ENCODE results near the gene CTIF. TPM values are rescaled to one million over a fixed set of nuclear protein-coding genes. Genes with fewer than 3 reads are reported as not detected.
A peak's percentile ranks its signal among the peaks of the same experiment; 100 is the strongest.

Gene CTIF
- polyA plus RNA-seq, 3 donors = 0.38 to 8.7 (median 1.2) TPM

- Mint-ChIP-seq H3K27me3 (ENCODE audit: low read depth in 3 of 3) (peaks cover 0 to 3% (median 0%) of the 10 kb centered on the region in 3 donors), H3K4me3 (no peak overlapping the region), H3K27ac (no peak overlapping the region), H3K36me3 (peaks cover 4% of the 10 kb centered on the region in 2 donors), H3K9me3 (peaks cover 4 to 15% (median 7%) of the 10 kb centered on the region in 7 donors), H3K4me1 (peaks cover 19% of the 10 kb centered on the region)
- no peak overlapping the region for H2AFZ ChIP-seq (ENCODE audit: insufficient read depth, low read depth, low read length, poor library complexity, severe bottlenecking)
- no peak for TF ChIP-seq CTCF (IDR thresholded peaks at IDR 0.05)
- no peak for DNase-seq
- H3K9me3 ChIP-seq (replicated peaks in 1 of 2; ENCODE audit: control insufficient read depth in 1 of 2, insufficient read depth in 1 of 2, low read length in 2 of 2) = no peaks in the 10 kb centered on the region
- intact Hi-C loops (cut with micrococcal nuclease) = no loop called here
- no peaks in the 10 kb centered on the region for H3K79me2 ChIP-seq (ENCODE audit: insufficient read depth, low read length)
- no peak overlapping the region for H3K4me3 ChIP-seq (replicated peaks in 1 of 3; ENCODE audit: low read depth in 2 of 3, low read length in 3 of 3)
- no peaks in the 10 kb centered on the region for H3K36me3 ChIP-seq (replicated peaks in 1 of 2; ENCODE audit: control insufficient read depth in 1 of 2, insufficient read depth in 2 of 2, low read length in 2 of 2)
- WGBS (ENCODE audit: insufficient coverage) = 76% methylated on average over 6 of the region's 10 CpGs
- peaks cover 38% of the 10 kb centered on the region for H4K20me1 ChIP-seq (ENCODE audit: insufficient read depth, low read length)
- H3K4me2 ChIP-seq (replicated peaks; ENCODE audit: extremely low read depth, low read length, poor library complexity, severe bottlenecking) = no peak overlapping the region
- peaks cover 0 to 13% of the 10 kb centered on the region in 2 donors for H3K4me1 ChIP-seq (ENCODE audit: control insufficient read depth in 1 of 2, insufficient read depth in 2 of 2, low read length in 2 of 2)
- H3K9ac ChIP-seq (ENCODE audit: insufficient read depth, low read length, poor library complexity, severe bottlenecking) = no peak overlapping the region
- no peaks in the 10 kb centered on the region for H3K27me3 ChIP-seq (ENCODE audit: control insufficient read depth in 2 of 2, insufficient read depth in 2 of 2, low read length in 2 of 2)
- no peak overlapping the region for H3K27ac ChIP-seq (ENCODE audit: low read depth in 1 of 2, low read length in 2 of 2)
These were observed 26.3 kb downstream of the CTIF start for GRCh38 chr18:48565105-48565504.

GRCh38 chr18:48566589-48566988 is 27.8 kb downstream of the CTIF start:
- Histone ChIP-seq H3K4me1 (ENCODE audit: control insufficient read depth in 1 of 2, insufficient read depth in 2 of 2, low read length in 2 of 2) (peaks cover under 1 to 15% of the 10 kb centered on the region in 2 donors), H3K79me2 (ENCODE audit: insufficient read depth, low read length) (no peaks in the 10 kb centered on the region), H3K27me3 (ENCODE audit: control insufficient read depth in 2 of 2, insufficient read depth in 2 of 2, low read length in 2 of 2) (no peaks in the 10 kb centered on the region), H3K36me3 (replicated peaks in 1 of 2; ENCODE audit: control insufficient read depth in 1 of 2, insufficient read depth in 2 of 2, low read length in 2 of 2) (no peaks in the 10 kb centered on the region), H3K27ac (ENCODE audit: low read depth in 1 of 2, low read length in 2 of 2) (no peak overlapping the region), H3K9me3 (replicated peaks in 1 of 2; ENCODE audit: control insufficient read depth in 1 of 2, insufficient read depth in 1 of 2, low read length in 2 of 2) (no peaks in the 10 kb centered on the region), H3K9ac (ENCODE audit: insufficient read depth, low read length, poor library complexity, severe bottlenecking) (no peak overlapping the region), H2AFZ (ENCODE audit: insufficient read depth, low read depth, low read length, poor library complexity, severe bottlenecking) (no peak overlapping the region), H3K4me3 (replicated peaks in 1 of 3; ENCODE audit: low read depth in 2 of 3, low read length in 3 of 3) (no peak overlapping the region), H4K20me1 (ENCODE audit: insufficient read depth, low read length) (peaks cover 38% of the 10 kb centered on the region), H3K4me2 (replicated peaks; ENCODE audit: extremely low read depth, low read length, poor library complexity, severe bottlenecking) (no peak overlapping the region)
- intact Hi-C loops (cut with micrococcal nuclease) = no loop called here
- TF ChIP-seq CTCF (IDR thresholded peaks at IDR 0.05) = no peak
- Mint-ChIP-seq H3K4me1 (peaks cover 24% of the 10 kb centered on the region), H3K9me3 (peaks cover 6 to 15% (median 7%) of the 10 kb centered on the region in 7 donors), H3K27me3 (ENCODE audit: low read depth in 3 of 3) (peaks cover 0 to 2% (median 0%) of the 10 kb centered on the region in 3 donors), H3K27ac (no peak overlapping the region), H3K36me3 (peaks cover 4% of the 10 kb centered on the region in 2 donors), H3K4me3 (no peak overlapping the region)
- WGBS (ENCODE audit: insufficient coverage) = 100% methylated on average over 1 of the region's 1 CpG
- peak in 1 of 3 donors; percentile 32 for DNase-seq
